ENCODE data around the gene LAPTM5.

Gene LAPTM5

DNA sequence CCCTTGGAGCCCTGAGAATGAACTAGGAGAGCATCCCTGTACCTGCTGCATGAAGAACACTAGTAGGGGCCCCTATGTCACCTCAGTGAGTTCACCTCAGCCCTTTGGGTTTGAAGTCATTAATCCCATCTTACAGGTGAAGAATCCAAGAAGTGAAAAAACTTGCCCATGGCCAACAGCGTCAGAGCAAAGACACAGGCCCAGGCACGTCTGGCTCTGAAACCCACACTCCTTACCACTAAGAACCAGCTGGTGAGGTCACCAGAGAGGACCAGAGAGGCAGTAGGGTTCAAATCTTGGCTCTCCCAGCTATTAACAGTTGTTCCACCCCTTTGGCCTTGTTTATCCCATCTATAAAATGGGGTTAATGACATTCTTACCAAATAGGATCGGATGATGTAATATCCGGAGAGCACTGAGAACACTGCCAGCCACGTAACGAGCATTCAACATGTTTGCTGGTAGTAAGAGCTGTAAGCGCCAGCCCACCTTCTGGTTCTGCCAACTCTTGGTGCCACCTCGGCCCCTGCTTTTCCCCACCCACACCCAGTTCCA is 43.0 kb downstream of the LAPTM5 start:
- DNase-seq (ENCODE audit: low spot score): no peak

GRCh38 chr1:30714025-30714424 is 43.5 kb downstream of the LAPTM5 start:
- no peak for DNase-seq (ENCODE audit: low spot score)

- DNase-seq (ENCODE audit: low spot score): no peak
Measured at GRCh38 chr1:30713311-30713710, 44.3 kb downstream of the LAPTM5 start.

GRCh38 chr1:30712583-30712982 is 45.0 kb downstream of the LAPTM5 start:
- DNase-seq (ENCODE audit: low spot score): no peak

- DNase-seq (ENCODE audit: low spot score): no peak
Measured at GRCh38 chr1:30710407-30710806, 47.2 kb downstream of the LAPTM5 start.

DNA sequence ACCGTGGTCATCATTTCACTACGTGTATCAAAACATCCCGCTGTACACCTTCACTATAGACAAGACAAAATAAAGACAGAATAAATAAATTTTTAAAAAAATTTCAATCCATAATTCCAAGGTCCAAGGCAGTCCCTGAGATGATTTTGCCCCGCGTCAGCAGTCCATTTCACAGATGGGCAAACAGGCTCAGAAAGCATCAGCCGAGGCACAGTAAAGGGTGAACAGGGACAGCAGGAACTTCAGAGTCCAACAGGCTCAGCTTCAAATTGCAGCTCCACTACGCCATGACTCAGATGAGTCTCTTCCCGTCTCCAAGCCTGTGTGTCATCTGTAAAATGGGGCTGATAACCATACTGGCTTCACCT is 49.2 kb downstream of the LAPTM5 start:
- DNase-seq (ENCODE audit: low spot score): no peak

GRCh38 chr1:30707412-30708360 is 49.9 kb downstream of the LAPTM5 start:
- peak; percentile 84 for DNase-seq (ENCODE audit: low spot score)

- DNase-seq (ENCODE audit: low spot score): peak; percentile 46
Measured at GRCh38 chr1:30706528-30706927, 51.0 kb downstream of the LAPTM5 start.

GRCh38 chr1:30705698-30706097 is 51.9 kb downstream of the LAPTM5 start:
- no peak for DNase-seq (ENCODE audit: low spot score)

DNA sequence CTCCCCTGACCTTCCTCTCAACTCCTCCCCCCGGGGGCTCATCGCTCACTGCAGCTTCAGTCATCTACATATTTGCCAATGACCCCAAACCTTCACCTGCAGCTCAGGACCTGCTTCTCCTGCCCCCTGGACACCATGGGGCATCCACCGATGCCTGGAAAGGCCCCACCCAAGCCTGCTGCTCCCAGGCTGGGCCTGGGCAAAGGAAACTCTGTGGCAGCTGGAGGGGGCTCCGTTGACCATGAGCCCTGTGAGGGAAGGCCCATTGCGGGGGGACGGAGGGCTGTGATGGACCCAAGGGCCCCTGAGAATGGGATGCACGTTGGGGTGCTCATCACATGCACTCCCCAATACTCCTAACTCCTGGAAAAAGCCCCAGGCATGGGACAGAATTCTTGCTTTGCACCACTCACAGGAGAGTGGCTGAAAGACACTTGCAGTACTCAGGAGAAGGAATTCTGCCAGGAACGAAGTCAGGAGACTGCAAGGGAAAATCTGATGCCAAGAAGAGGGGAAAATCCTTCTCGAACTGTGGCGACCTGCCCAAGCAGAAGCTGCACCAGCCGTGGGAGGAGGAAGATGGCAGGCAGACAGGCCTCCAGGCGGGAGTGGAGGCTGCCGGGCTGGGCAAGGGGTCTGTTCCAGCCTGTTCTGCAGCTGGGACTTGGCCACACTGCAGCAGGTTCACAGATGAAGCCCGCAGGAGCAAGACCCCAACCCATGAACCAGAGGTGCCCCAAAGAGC is 52.6 kb downstream of the LAPTM5 start:
- no peak for DNase-seq (ENCODE audit: low spot score)

GRCh38 chr1:30704271-30704670 is 53.3 kb downstream of the LAPTM5 start:
- no peak for DNase-seq (ENCODE audit: low spot score)

DNA sequence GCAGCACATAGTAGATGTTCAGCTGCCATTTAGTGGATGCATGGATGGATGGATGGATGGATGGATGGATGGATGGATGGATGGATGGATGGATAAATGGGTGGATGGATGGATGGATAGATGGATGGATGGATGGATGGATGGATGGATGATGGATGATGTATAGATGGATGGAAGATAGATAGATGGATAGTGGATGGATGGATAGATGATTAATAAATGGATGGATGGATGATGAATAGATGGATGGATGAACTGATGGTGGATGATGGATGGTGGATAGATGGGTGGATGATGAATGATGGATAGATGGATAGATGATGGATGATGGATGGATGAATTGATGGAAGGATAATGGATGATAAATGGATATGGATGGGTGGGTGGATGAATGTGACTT is 54.8 kb downstream of the LAPTM5 start:
- DNase-seq (ENCODE audit: low spot score): no peak

- DNase-seq (ENCODE audit: low spot score): no peak
Measured at GRCh38 chr1:30701258-30701633, 56.3 kb downstream of the LAPTM5 start.

GRCh38 chr1:30700528-30701257 is 56.9 kb downstream of the LAPTM5 start:
- peak; percentile 84 for DNase-seq (ENCODE audit: low spot score)

DNA sequence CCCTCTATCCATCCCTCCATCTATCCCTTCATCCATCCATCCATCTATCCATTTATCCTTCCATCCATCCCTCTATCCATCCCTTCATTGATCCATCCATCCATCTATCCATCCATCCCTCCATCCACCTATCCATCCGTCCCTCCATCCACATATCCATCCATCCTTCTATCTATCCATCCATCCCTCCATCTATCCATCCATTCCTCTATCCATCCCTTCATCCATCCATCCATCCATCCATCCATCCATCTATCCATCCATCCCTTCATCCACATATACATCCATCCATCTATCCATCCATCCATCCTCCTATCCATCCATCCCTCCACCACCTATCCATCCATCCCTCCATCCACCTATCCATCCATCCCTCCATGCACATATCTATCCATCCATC is 57.8 kb downstream of the LAPTM5 start:
- DNase-seq (ENCODE audit: low spot score): no peak

DNA sequence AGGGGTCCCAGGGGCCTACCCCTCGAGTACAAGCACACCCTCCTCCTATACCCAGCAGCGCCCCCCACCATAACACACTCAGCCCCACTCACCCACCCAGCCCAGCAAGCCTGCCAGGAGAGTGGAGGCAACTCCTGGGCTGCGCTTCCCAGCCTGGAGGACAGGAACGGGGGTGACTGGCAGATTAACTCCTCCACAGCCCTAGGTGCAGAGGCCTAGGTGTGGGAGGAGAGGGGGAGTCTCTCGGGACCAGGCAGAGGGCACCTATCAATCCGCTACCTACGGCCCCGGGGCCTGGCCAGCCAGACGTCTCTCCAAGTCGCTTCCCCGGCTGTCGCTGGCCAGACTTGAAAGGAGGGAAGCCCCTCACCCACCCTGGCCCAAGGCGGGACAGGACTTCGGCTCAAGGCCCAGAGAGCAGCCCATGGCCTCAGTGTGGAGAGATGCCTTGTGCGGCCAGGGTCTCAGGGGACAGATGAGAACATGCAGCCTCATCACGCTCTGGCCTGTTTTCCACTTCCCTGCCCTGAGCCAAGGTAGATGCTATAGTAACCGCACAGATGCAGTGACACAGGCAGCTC is 59.1 kb downstream of the LAPTM5 start:
- no peak for DNase-seq (ENCODE audit: low spot score)

DNA sequence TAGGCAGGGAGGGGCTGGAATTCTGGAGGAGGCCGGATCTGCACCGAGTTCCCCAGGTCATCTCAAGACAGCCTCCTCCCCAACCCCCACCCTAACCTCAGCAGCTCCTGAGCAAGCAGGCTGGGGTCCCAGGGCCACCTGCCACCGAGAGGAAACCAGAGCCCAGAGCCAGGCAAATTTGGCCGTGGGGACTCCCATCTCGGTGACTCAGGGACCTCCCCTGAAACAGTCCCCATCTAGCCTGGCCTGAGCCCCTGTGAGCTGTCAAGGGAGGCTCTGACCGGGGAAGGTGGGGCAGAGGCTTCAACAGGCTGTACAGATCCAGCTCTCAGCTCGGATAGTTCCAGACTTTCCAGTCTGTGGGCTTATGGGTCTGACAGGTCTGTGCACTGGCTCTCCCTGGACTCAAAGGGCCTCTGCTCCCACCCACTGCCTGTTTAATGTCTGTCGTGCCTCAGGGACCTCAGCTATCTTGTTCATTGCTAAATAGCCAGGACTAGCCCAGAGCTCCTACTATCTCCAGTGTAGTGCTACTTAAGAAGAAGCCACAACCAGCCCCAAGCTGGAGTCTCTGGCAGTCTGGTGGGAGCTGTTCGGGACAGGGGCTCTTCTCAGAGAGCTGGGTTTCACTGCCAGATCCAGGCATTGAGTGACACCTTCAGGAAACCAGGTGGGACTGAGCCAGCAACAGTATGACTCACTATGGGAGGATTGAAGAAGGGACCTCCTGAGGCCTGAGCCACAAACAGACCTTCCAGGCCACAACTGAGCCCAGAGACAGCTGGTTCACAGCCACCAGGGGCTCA is 59.8 kb downstream of the LAPTM5 start:
- DNase-seq (ENCODE audit: low spot score): no peak

DNA sequence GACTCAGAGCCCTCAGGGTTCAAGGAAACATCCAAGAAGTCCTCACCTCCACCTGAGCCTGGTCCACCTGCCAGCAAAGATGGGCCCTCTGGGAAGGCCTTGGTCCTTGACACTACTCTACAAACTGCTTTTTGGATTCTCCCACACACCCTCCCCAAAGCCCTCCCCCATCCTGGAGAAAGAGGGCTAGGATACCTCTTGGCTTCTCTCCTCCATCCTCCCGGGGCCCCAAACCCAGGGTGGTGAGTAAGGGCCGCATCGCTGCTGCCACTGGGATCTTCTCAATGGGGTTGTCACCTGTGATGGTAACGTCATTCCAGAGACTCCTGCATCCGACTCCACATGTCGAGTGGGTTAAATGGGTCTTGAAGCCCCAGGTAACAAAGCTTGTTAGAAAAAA is 60.7 kb downstream of the LAPTM5 start:
- DNase-seq (ENCODE audit: low spot score): no peak

GRCh38 chr1:30695439-30695841 is 62.1 kb downstream of the LAPTM5 start:
- no peak for DNase-seq (ENCODE audit: low spot score)

DNA sequence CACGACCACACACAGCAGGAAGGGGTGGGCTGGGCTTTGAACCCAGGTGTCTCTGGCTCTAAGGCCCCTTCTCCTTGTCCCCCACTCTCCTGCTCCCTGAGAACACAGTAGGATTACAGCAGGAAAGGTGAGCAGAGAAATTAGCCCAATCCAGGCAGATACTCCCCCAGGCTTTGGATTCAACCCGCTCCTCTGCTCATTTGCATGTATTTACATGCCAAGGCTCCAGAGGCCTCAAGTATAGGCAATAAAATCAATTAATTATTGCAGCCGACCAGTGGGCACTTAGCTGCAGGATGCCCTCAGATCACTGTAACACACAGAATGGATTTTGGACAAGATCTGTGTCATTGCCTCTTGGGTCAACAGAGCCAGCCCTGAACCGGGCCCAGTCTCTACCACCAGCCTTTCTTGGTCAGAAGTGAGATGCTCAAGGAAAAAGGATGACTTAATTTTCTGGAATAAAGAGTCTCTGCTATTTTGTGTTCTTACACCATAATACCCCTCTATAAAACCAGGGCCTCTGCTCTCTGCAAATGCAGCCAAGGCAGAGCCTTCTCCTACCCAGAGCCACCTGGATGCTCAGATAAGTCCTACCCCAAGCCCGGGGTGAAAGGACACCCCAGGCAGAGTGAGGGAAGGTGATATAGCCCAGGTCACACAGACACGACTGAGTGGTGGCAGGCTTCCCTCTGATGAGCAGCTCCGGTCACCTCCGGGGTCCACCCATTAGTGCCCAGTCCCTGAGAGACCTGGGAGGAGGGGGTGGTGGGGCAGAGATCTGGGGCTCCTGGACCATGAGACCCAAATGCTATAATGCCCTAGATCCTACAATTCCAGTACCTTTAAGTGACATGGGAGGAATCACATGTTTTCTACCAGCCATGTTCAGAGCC is 63.0 kb downstream of the LAPTM5 start:
- no peak for DNase-seq (ENCODE audit: low spot score)
